Measurements from ENCODE around the gene SNRNP25. TPM values are rescaled to one million over a fixed set of nuclear protein-coding genes. Genes with fewer than 3 reads are reported as not detected.
"Not testable (repeated sequence)": the region's sequence is repeated elsewhere in the genome, so short reads cannot be mapped to it uniquely, and the experiment has no call there.

SNRNP25 gene
- 10 to 100 TPM; 38.0 to 38.6 TPM for total RNA-seq

- Mint-ChIP-seq H3K4me3 (peak within 1 kb of the TSS; percentile 94), H3K27ac (peak within 1 kb of the TSS; percentile 91), H3K4me1 (ENCODE audit: low read depth) (peaks cover 31% of the 10 kb centered on the region), H3K27me3 (ENCODE audit: low read depth) (no peaks in the 10 kb centered on the region), H3K36me3 (ENCODE audit: low read depth) (peaks cover 21% of the 10 kb centered on the region), H3K9me3 (no peaks in the 10 kb centered on the region)
- peak; percentile 99 for DNase-seq
- intact Hi-C loops (cut with micrococcal nuclease): loop anchor here (1.0 kb wide), 4 partner anchors 31 to 182 kb away; partner anchors contain the start of gene NPRL3
- CTCF ChIA-PET: interaction anchor here (0.8 to 0.9 kb wide), 2 partner anchors 42 to 44 kb away, joined by 3 to 4 read pairs; no protein-coding TSS in a partner anchor
Observed at GRCh38 chr16:53346-54236, at the start of gene SNRNP25, which contains the start of gene POLR3K. Gene SNRNP25 (plus strand): TSS chr16:53828. CDS start chr16:54017, 189 bp downstream. Gene POLR3K (minus strand): TSS chr16:53608. CDS start chr16:53586, 22 bp downstream.

DNA sequence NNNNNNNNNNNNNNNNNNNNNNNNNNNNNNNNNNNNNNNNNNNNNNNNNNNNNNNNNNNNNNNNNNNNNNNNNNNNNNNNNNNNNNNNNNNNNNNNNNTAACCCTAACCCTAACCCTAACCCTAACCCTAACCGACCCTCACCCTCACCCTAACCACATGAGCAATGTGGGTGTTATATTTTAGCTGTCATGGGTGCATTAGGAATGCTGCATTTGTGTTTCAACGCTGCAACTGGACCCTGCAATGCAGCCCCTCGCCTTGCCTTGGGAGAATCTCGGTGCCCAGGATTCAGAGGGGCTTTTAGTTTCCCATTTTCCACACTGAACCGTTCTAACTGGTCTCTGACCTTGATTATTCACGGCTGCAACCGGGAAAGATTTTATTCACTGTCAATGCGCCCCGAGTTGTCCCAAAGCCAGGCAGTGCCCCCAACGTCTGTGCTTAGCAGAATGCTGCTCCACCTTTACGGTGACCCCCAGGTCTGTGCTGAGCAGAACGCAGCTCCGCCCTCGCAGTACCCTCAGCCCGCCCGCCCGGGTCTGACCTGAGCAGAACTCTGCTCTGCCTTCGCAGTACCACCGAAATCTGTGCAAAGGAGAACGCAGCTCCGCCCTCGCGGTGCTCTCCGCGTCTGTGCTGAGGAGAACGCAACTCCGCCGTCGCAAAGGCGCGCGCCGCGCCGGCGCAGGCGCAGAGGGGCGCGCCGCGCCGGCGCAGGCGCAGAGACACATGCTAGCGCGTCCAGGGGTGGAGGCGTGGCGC is 43.5 kb upstream of the SNRNP25 start:
- H3K4me3 Mint-ChIP-seq: peak overlapping the region; percentile 62

GRCh38 chr16:10772-11171 is 42.9 kb upstream of the SNRNP25 start:
- DNase-seq: peak; percentile 99
- H3K27ac Mint-ChIP-seq; H3K27me3 Mint-ChIP-seq (ENCODE audit: low read depth); H3K4me1 Mint-ChIP-seq (ENCODE audit: low read depth); H3K4me3 Mint-ChIP-seq; intact Hi-C loops (cut with micrococcal nuclease); H3K36me3 Mint-ChIP-seq (ENCODE audit: low read depth); CTCF ChIA-PET; H3K9me3 Mint-ChIP-seq: not testable (repeated sequence)

More for the DNA sequence above, 43.5 kb upstream of the SNRNP25 start:
- Mint-ChIP-seq H3K9me3 (peaks cover 5% of the 10 kb centered on the region), H3K27ac (no peak overlapping the region), H3K27me3 (ENCODE audit: low read depth) (no peaks in the 10 kb centered on the region), H3K36me3 (ENCODE audit: low read depth) (no peaks in the 10 kb centered on the region), H3K4me1 (ENCODE audit: low read depth) (no peaks in the 10 kb centered on the region)
- intact Hi-C loops (cut with micrococcal nuclease): no loop called here
- peak; percentile 18 for DNase-seq
- CTCF ChIA-PET: no interaction called here

DNA sequence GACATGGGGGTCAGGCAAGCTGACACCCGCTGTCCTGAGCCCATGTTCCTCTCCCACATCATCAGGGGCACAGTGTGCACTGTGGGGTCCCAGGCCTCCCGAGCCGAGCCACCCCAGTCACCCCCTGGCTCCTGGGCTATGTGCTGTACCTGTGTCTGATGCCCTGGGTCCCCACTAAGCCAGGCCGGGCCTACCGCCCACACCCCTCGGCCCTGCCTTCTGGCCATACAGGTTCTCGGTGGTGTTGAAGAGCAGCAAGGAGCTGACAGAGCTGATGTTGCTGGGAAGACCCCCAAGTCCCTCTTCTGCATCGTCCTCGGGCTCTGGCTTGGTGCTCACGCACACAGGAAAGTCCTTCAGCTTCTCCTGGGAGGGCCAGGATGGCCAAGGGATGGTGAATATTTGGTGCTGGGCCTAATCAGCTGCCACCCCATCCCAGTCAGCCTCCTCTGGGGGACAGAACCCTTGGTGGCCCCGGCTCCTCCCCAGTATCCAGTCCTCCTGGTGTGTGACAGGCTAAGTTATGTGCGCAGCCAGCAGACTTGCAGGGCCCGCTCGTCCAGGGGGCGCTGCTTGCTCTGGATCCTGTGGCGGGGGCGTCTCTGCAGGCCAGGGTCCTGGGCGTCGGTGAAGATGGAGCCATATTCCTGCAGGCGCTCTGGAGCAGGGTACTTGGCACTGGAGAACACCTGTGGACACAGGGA is 36.4 kb upstream of the SNRNP25 start:
- H3K27me3 Mint-ChIP-seq (ENCODE audit: low read depth); H3K4me3 Mint-ChIP-seq; DNase-seq; intact Hi-C loops (cut with micrococcal nuclease); H3K9me3 Mint-ChIP-seq; H3K4me1 Mint-ChIP-seq (ENCODE audit: low read depth); CTCF ChIA-PET; H3K27ac Mint-ChIP-seq; H3K36me3 Mint-ChIP-seq (ENCODE audit: low read depth): not testable (repeated sequence)

DNA sequence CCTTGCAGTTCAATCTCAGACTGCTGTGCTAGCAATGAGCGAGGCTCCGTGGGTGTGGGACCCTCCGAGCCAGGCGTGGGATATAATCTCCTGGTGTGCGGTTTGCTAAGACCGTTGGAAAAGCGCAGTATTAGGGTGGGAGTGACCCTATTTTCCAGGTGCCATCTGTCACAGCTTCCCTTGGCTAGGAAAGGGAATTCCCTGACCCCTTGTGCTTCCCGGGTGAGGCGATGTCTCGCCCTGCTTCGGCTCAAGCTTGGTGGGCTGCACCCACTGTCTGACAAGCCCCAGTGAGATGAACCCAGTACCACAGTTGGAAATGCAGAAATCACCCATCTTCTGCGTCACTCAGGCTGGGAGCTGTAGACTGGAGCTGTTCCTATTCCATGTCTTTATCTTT is 32.7 kb upstream of the SNRNP25 start:
- intact Hi-C loops (cut with micrococcal nuclease); DNase-seq; H3K4me3 Mint-ChIP-seq; H3K27ac Mint-ChIP-seq; H3K27me3 Mint-ChIP-seq (ENCODE audit: low read depth); CTCF ChIA-PET; H3K36me3 Mint-ChIP-seq (ENCODE audit: low read depth); H3K4me1 Mint-ChIP-seq (ENCODE audit: low read depth); H3K9me3 Mint-ChIP-seq: not testable (repeated sequence)

- CTCF ChIA-PET, H3K27ac Mint-ChIP-seq: not testable (repeated sequence)
Observed at GRCh38 chr16:24151-24550, 29.5 kb upstream of the SNRNP25 start.

DNA sequence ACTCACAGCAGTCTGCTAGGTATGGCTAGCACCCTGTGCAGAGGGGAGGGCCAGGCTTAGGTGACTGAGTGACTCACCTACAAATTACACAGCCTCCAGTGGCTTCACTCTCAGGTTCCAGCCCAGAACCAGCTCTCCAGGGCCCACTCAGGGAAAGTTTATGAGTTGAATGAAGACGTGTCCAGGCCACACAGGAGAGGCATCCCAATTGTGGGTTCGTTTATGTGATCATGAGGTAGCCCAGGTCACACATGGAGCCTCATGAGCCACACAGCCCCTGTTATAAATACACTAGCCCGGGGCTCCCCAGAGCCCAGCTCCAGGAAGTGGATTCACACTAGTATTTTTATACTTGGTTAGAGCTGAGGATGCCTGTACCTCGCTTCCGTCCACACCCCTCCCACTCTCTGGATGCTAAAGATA is 27.7 kb upstream of the SNRNP25 start:
- H3K4me1 Mint-ChIP-seq (ENCODE audit: low read depth); H3K27me3 Mint-ChIP-seq (ENCODE audit: low read depth); CTCF ChIA-PET; H3K9me3 Mint-ChIP-seq; H3K4me3 Mint-ChIP-seq; DNase-seq; H3K27ac Mint-ChIP-seq; H3K36me3 Mint-ChIP-seq (ENCODE audit: low read depth); intact Hi-C loops (cut with micrococcal nuclease): not testable (repeated sequence)

More at GRCh38 chr16:24151-24550, 29.5 kb upstream of the SNRNP25 start:
- H3K4me3 Mint-ChIP-seq; H3K9me3 Mint-ChIP-seq; intact Hi-C loops (cut with micrococcal nuclease); DNase-seq; H3K36me3 Mint-ChIP-seq (ENCODE audit: low read depth); H3K4me1 Mint-ChIP-seq (ENCODE audit: low read depth); H3K27me3 Mint-ChIP-seq (ENCODE audit: low read depth): not testable (repeated sequence)

DNA sequence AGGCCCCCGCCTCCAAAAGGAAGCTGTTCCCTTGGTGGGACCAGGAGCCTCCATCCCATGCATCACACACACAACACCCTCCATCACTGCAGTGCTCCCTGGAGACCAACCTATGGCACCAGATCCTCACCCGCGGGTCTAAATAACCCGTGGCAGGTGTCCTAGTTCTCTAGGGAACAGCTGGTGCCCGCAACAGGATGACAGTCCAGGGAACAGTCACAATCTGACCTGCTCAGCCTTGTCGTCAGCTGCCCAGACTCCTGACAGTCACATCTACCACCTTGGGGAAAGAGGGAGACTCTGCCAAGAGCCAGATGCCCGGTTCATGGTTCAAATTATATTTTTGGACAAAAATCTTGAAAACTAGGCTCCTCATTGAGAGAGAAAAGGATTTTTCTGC is 23.0 kb upstream of the SNRNP25 start:
- CTCF ChIA-PET; H3K27me3 Mint-ChIP-seq (ENCODE audit: low read depth); H3K36me3 Mint-ChIP-seq (ENCODE audit: low read depth); H3K4me3 Mint-ChIP-seq; H3K27ac Mint-ChIP-seq; DNase-seq; H3K4me1 Mint-ChIP-seq (ENCODE audit: low read depth); H3K9me3 Mint-ChIP-seq; intact Hi-C loops (cut with micrococcal nuclease): not testable (repeated sequence)

- H3K36me3 Mint-ChIP-seq (ENCODE audit: low read depth); CTCF ChIA-PET; H3K4me1 Mint-ChIP-seq (ENCODE audit: low read depth); H3K4me3 Mint-ChIP-seq; H3K9me3 Mint-ChIP-seq; intact Hi-C loops (cut with micrococcal nuclease); H3K27ac Mint-ChIP-seq; DNase-seq; H3K27me3 Mint-ChIP-seq (ENCODE audit: low read depth): not testable (repeated sequence)
Observed at GRCh38 chr16:33154-33876, 20.3 kb upstream of the SNRNP25 start.

GRCh38 chr16:33877-34647 is 19.6 kb upstream of the SNRNP25 start:
- no peak overlapping the region for H3K27ac Mint-ChIP-seq
- intact Hi-C loops (cut with micrococcal nuclease): no loop called here
- H3K36me3 Mint-ChIP-seq (ENCODE audit: low read depth): peaks cover 6% of the 10 kb centered on the region
- H3K27me3 Mint-ChIP-seq (ENCODE audit: low read depth): no peaks in the 10 kb centered on the region
- CTCF ChIA-PET: no interaction called here
- no peak for DNase-seq
- H3K4me3 Mint-ChIP-seq: no peak overlapping the region
- H3K9me3 Mint-ChIP-seq: no peaks in the 10 kb centered on the region
- H3K4me1 Mint-ChIP-seq (ENCODE audit: low read depth): peaks cover 4% of the 10 kb centered on the region

- Mint-ChIP-seq H3K27ac (no peak overlapping the region), H3K4me1 (ENCODE audit: low read depth) (peaks cover 10% of the 10 kb centered on the region), H3K36me3 (ENCODE audit: low read depth) (peaks cover 8% of the 10 kb centered on the region), H3K4me3 (no peak overlapping the region), H3K27me3 (ENCODE audit: low read depth) (no peaks in the 10 kb centered on the region), H3K9me3 (no peaks in the 10 kb centered on the region)
- intact Hi-C loops (cut with micrococcal nuclease): no loop called here
- CTCF ChIA-PET: no interaction called here
- DNase-seq: no peak
Observed at GRCh38 chr16:34648-34987, 19.0 kb upstream of the SNRNP25 start.

Measured in activated naive CD4-positive, alpha-beta T cell treated with anti-CD3 and anti-CD28 coated beads for 36 hours (primary cell).